GM12878 (cell line): ENCODE data around the gene SBNO2. TPM values are rescaled to one million over a fixed set of nuclear protein-coding genes. Genes with fewer than 3 reads are reported as not detected.
A peak's percentile ranks its signal among the peaks of the same experiment; 100 is the strongest.

Source experiments
- BRCA1 ChIP-seq: IDR thresholded peaks from 2 replicates; pipeline ENCODE4 v1.6.1; 2011; ENCODE audit warnings: low read depth, low read length, improper control_type of control experiment
- CHD2 ChIP-seq: IDR thresholded peaks from 2 replicates; pipeline ENCODE4 v1.6.1; 2011; ENCODE audit warnings: low read depth, low read length, improper control_type of control experiment, borderline replicate concordance
- CTCF ChIP-seq, 3 experiments: IDR thresholded peaks in 2 of 3; conservative IDR thresholded peaks in 1 of 3; 2 replicates each; pipeline ENCODE4 v1.5.1; 2011; ENCODE audit warnings: low read depth in 3 of 3, low read length in 3 of 3, mild to moderate bottlenecking in 3 of 3, control low read depth in 2 of 3, moderate library complexity in 2 of 3, inconsistent platforms in 1 of 3, mixed read lengths in 1 of 3; ENCODE audit not compliant: control insufficient read depth in 2 of 3, insufficient read depth in 1 of 3; ENCODE audit errors: extremely low read depth in 1 of 3
- ESRRA ChIP-seq: IDR thresholded peaks from 2 replicates; pipeline ENCODE4 v1.6.1; 2012; ENCODE audit warnings: mild to moderate bottlenecking, low read length, improper control_type of control experiment
- EZH2 ChIP-seq: IDR thresholded peaks from 2 replicates; pipeline ENCODE4 v1.6.1; 2012; ENCODE audit warnings: low read depth, mild to moderate bottlenecking, control low read depth, inconsistent platforms, low read length, borderline replicate concordance; ENCODE audit not compliant: control insufficient read depth
- GABPA ChIP-seq: IDR thresholded peaks from 2 replicates; pipeline ENCODE4 v1.6.1; 2014; ENCODE audit warnings: antibody characterized with exemption, low read depth, mild to moderate bottlenecking, inconsistent platforms
- HDGF ChIP-seq: fragments of 450-650 bp; IDR thresholded peaks from 2 replicates; pipeline ENCODE4 v1.6.1; 2016; ENCODE audit warnings: antibody characterized with exemption
- MEF2A ChIP-seq: IDR thresholded peaks from 2 replicates; pipeline ENCODE4 v1.6.1; 2011; ENCODE audit warnings: low read depth, mild to moderate bottlenecking, low read length, moderate library complexity; ENCODE audit not compliant: insufficient read depth
- MLLT1 ChIP-seq: fragments of 450-650 bp; IDR thresholded peaks from 2 replicates; pipeline ENCODE4 v1.6.1; 2016; ENCODE audit warnings: mild to moderate bottlenecking
- MXI1 ChIP-seq: fragments of 150-350 bp; IDR thresholded peaks from 2 replicates; pipeline ENCODE4 v1.6.1; 2011; ENCODE audit warnings: low read depth, mild to moderate bottlenecking, inconsistent platforms, low read length, improper control_type of control experiment
- PBX3 ChIP-seq: IDR thresholded peaks from 2 replicates; pipeline ENCODE4 v1.6.1; 2011; ENCODE audit warnings: mild to moderate bottlenecking, low read depth, low read length, moderate library complexity; ENCODE audit not compliant: insufficient replicate concordance
- POLR2A ChIP-seq: IDR thresholded peaks from 2 replicates; pipeline ENCODE4 v1.6.1; 2011; ENCODE audit warnings: low read depth, mild to moderate bottlenecking, low read length
- POLR2AphosphoS2 ChIP-seq: IDR thresholded peaks from 2 replicates; pipeline ENCODE4 v1.6.1; 2011; ENCODE audit warnings: low read depth, mild to moderate bottlenecking, low read length, improper control_type of control experiment, moderate library complexity
- POLR2AphosphoS5 ChIP-seq: IDR thresholded peaks from 2 replicates; pipeline ENCODE4 v1.6.1; 2011; ENCODE audit warnings: mild to moderate bottlenecking, low read length, inconsistent platforms
- SMAD1 ChIP-seq: fragments of 450-650 bp; IDR thresholded peaks from 2 replicates; pipeline ENCODE4 v1.6.1; 2018; ENCODE audit warnings: mild to moderate bottlenecking, low read depth; ENCODE audit not compliant: partially characterized antibody
- SMARCA5 ChIP-seq: fragments of 450-650 bp; IDR thresholded peaks from 2 replicates; pipeline ENCODE4 v1.6.1; 2017; ENCODE audit warnings: mild to moderate bottlenecking
- SREBF1 ChIP-seq: IDR thresholded peaks from 2 replicates; pipeline ENCODE4 v1.6.1; 2012; ENCODE audit warnings: mild to moderate bottlenecking, low read length
- TBL1XR1 ChIP-seq: IDR thresholded peaks from 2 replicates; pipeline ENCODE4 v1.6.1; 2012; ENCODE audit warnings: low read depth, low read length, improper control_type of control experiment
- ZBTB33 ChIP-seq: fragments of 450-650 bp; IDR thresholded peaks from 2 replicates; pipeline ENCODE4 v1.6.1; 2017; ENCODE audit warnings: mild to moderate bottlenecking
- ZBTB40 ChIP-seq: fragments of 450-650 bp; IDR thresholded peaks from 2 replicates; pipeline ENCODE4 v1.6.1; 2016; ENCODE audit warnings: mild to moderate bottlenecking, moderate library complexity, borderline replicate concordance
- polyA plus RNA-seq, 11 experiments: library from polyadenylated mRNA; depleted of rRNA in 4 of 11; unstranded in 6 of 11; stranded (reverse) in 5 of 11; fragments of >200 nt; fragmentation: Nextera tagmentation in 4 of 11; fragmentation: Illumina TruSeq in 1 of 11; extraction: Ambion mirVana in 4 of 11; extraction: Trizol in 1 of 11; gene quantifications; 1 replicate in 1 of 11; 2 replicates in 10 of 11; pipeline versions ENCODE4 v1.2.1 to v1.2.3, GENCODE V29; 2011 to 2016; ENCODE audit warnings: inconsistent platforms in 2 of 11, missing spikeins in 2 of 11, low read depth in 1 of 11
- total RNA-seq, 4 experiments: library from RNA; depleted of rRNA in 3 of 4; stranded (reverse); fragments of >200 nt in 3 of 4; fragmentation: Illumina TruSeq in 1 of 4; extraction: Trizol in 1 of 4; gene quantifications; 2 replicates each; pipeline versions ENCODE4 v1.2.1 to v1.2.3, GENCODE V29; 2013 to 2021

SBNO2 gene
- total and polyA plus RNA-seq, 10 of the 15 experiments (the other 5 are each of a cell fraction or from before 2014, with no cell fraction given), result 0.08 to 44.6 (median 5.4) TPM

GRCh38 chr19:1087813-1088415 is 86.2 kb downstream of the SBNO2 start (continued):
- no peak for TF ChIP-seq MLLT1
- TF ChIP-seq SMARCA5, result no peak
- TF ChIP-seq BRCA1, result no peak
- TF ChIP-seq SMAD1, result peak; percentile 12
- TF ChIP-seq POLR2AphosphoS2, result no peak; the same call in 1 of the 2 replicates
- 0 out of 2 replicates have a peak, but pooled peaks have one; percentile 16 for TF ChIP-seq MXI1
- TF ChIP-seq EZH2, result no peak
- no peak for TF ChIP-seq HDGF
- TF ChIP-seq CHD2, result 0 out of 2 replicates have a peak, but pooled peaks have one; percentile 14
- TF ChIP-seq ESRRA, result no peak
- peak; percentile 66 for TF ChIP-seq POLR2AphosphoS5
- TF ChIP-seq TBL1XR1, result no peak
- TF ChIP-seq MEF2A, result no peak
- no peak for TF ChIP-seq GABPA
- peak in 2 of 3 experiments; percentile 9 to 26; a peak in 2 of 6 replicates for TF ChIP-seq CTCF (IDR thresholded peaks at IDR 0.05 in 2 of 3, conservative IDR thresholded peaks at IDR 0.05 in 1 of 3; ENCODE audit: control insufficient read depth in 2 of 3, extremely low read depth in 1 of 3, insufficient read depth in 1 of 3, low read depth in 3 of 3, low read length in 3 of 3)
- TF ChIP-seq ZBTB40, result no peak
- peak; percentile 71 for TF ChIP-seq POLR2A
- no peak for TF ChIP-seq SREBF1
- TF ChIP-seq ZBTB33, result no peak
- no peak for TF ChIP-seq PBX3
